ENCODE results near the gene DAB2.

DAB2 gene

DNA sequence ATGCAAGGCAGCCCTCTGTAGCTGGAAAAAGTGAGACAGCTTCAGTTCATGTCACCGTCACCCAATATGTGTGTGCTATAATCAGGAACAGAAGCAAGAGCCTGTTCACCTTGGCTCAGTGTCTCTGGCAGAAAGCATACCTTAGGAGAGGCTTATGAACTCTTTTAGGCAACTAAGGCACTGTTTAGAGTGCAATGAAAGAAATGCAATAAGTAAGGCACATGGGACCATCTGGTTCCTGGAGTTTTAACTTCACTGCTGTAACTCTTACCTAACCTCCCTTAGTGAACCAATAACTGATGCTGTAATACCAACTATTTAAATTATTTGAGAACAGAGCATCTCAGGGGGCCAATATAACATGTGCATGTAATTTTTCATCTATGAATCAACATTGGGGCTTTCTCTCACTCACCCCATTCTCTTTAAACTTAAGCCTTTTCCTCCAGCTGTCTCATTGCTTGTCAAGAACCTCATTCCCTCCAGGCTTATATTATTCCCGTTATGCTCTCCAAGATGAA is 92.9 kb downstream of the DAB2 start:
- DNase-seq, result no peak

GRCh38 chr5:39328731-39329130 is 96.0 kb downstream of the DAB2 start:
- DNase-seq, result no peak

DNA sequence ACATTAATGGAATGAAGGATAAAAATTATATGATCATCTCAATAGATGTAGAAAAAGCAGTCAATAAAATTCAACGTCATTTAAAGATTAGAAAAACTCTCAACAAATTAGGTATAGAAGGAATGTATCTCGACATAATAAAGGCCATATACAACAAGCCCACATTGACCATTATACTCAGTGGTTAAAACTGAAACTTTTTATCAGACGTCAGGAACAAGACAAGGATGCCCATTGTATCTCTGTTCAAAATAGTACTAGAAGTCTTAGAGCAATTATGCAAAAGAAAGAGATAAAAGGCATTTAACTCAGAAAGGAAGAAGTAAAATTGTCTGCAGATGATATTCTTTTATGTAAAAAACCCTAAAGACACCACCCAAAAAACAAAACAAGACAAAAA is 101.2 kb downstream of the DAB2 start:
- DNase-seq, result no peak
